Ectodermal cell (in vitro differentiated cells): Measurements from ENCODE around the gene MYH10.

ENCODE experiments used
- H3K27ac ChIP-seq: 2 replicates; pipeline ENCODE4 v1.7.0; 2013; ENCODE audit warnings: mild to moderate bottlenecking, low read depth, low read length; ENCODE audit not compliant: insufficient read depth, poor library complexity, severe bottlenecking
- H3K27me3 ChIP-seq: 2 replicates; pipeline ENCODE4 v1.7.0; 2013; ENCODE audit warnings: mild to moderate bottlenecking, low read length; ENCODE audit not compliant: insufficient read depth, control insufficient read depth, poor library complexity, severe bottlenecking
- H3K36me3 ChIP-seq: one replicate; pipeline ENCODE4 v1.7.0; 2013; ENCODE audit warnings: low read length; ENCODE audit not compliant: control insufficient read depth, insufficient read depth
- H3K4me1 ChIP-seq: one replicate; pipeline ENCODE4 v1.7.0; 2013; ENCODE audit warnings: low read length; ENCODE audit not compliant: control insufficient read depth, insufficient read depth
- H3K4me3 ChIP-seq: 2 replicates; pipeline ENCODE4 v1.7.0; 2013; ENCODE audit warnings: low read depth, low read length, control low read depth; ENCODE audit not compliant: insufficient read depth
- H3K9me3 ChIP-seq: 2 replicates; pipeline ENCODE4 v1.7.0; 2013; ENCODE audit warnings: mild to moderate bottlenecking, low read length, moderate library complexity; ENCODE audit not compliant: control insufficient read depth
- WGBS, 2 experiments: methylation state at CpG; one replicate each; pipeline ENCODE4 v1.1.7; 2013; ENCODE audit warnings: missing lambda C conversion rate in 2 of 2; 5-methylcytosine and 5-hydroxymethylcytosine counted together

The MYH10 gene

GRCh38 chr17:8611137-8611536 lies 19.4 kb downstream of the MYH10 start:
- WGBS, 2 experiments, result 90 to 97% methylated on average over 2 of the region's 2 CpGs
- Histone ChIP-seq H3K4me3 (no peak overlapping the region), H3K9me3 (no peaks in the 10 kb centered on the region), H3K36me3 (peaks cover 7% of the 10 kb centered on the region), H3K27ac (no peak overlapping the region), H3K27me3 (no peaks in the 10 kb centered on the region), H3K4me1 (peaks cover 10% of the 10 kb centered on the region)

GRCh38 chr17:8610558-8610957 lies 20.0 kb downstream of the MYH10 start:
- Histone ChIP-seq H3K4me3 (no peak overlapping the region), H3K9me3 (no peaks in the 10 kb centered on the region), H3K4me1 (peaks cover 10% of the 10 kb centered on the region), H3K36me3 (peaks cover 7% of the 10 kb centered on the region), H3K27ac (no peak overlapping the region), H3K27me3 (no peaks in the 10 kb centered on the region)
- 92 to 94% methylated on average over 2 of the region's 2 CpGs for WGBS, 2 experiments

GRCh38 chr17:8609910-8610309 lies 20.6 kb downstream of the MYH10 start:
- peaks cover 7% of the 10 kb centered on the region for H3K36me3 ChIP-seq

GRCh38 chr17:8608001-8608400 lies 22.5 kb downstream of the MYH10 start:
- H3K27me3 ChIP-seq, result no peaks in the 10 kb centered on the region
- H3K4me1 ChIP-seq, result peaks cover 10% of the 10 kb centered on the region
- no peak overlapping the region for H3K27ac ChIP-seq
- WGBS, 2 experiments, result 89 to 92% methylated on average over 8 of the region's 8 CpGs
- H3K4me3 ChIP-seq, result no peak overlapping the region
- peaks cover 12% of the 10 kb centered on the region for H3K36me3 ChIP-seq
- H3K9me3 ChIP-seq, result no peaks in the 10 kb centered on the region

More at GRCh38 chr17:8609910-8610309, 20.6 kb downstream of the MYH10 start:
- 93 to 94% methylated on average over 3 to 4 of the region's 4 CpGs for WGBS, 2 experiments
- Histone ChIP-seq H3K27me3 (no peaks in the 10 kb centered on the region), H3K4me3 (no peak overlapping the region), H3K9me3 (no peaks in the 10 kb centered on the region), H3K4me1 (peaks cover 10% of the 10 kb centered on the region), H3K27ac (no peak overlapping the region)

GRCh38 chr17:8606401-8606800 lies 24.1 kb downstream of the MYH10 start:
- H3K4me3 ChIP-seq, result no peak overlapping the region
- H3K9me3 ChIP-seq, result no peaks in the 10 kb centered on the region
- H3K4me1 ChIP-seq, result peaks cover 10% of the 10 kb centered on the region
- H3K27me3 ChIP-seq, result no peaks in the 10 kb centered on the region
- WGBS, 2 experiments, result 90 to 94% methylated on average over 3 of the region's 3 CpGs
- peaks cover 12% of the 10 kb centered on the region for H3K36me3 ChIP-seq
- peak overlapping the region; percentile 52 for H3K27ac ChIP-seq

GRCh38 chr17:8602679-8603078 lies 27.8 kb downstream of the MYH10 start:
- Histone ChIP-seq H3K4me1 (peaks cover 6% of the 10 kb centered on the region), H3K36me3 (peaks cover 22% of the 10 kb centered on the region), H3K27me3 (no peaks in the 10 kb centered on the region), H3K9me3 (no peaks in the 10 kb centered on the region), H3K4me3 (no peak overlapping the region), H3K27ac (no peak overlapping the region)

GRCh38 chr17:8599351-8600011 lies 31.0 kb downstream of the MYH10 start:
- no peaks in the 10 kb centered on the region for H3K9me3 ChIP-seq
- no peak overlapping the region for H3K4me3 ChIP-seq
- H3K4me1 ChIP-seq, result no peaks in the 10 kb centered on the region
- H3K36me3 ChIP-seq, result peaks cover 22% of the 10 kb centered on the region
- 100% methylated on average over 1 of the region's 1 CpG for WGBS, 2 experiments
- no peaks in the 10 kb centered on the region for H3K27me3 ChIP-seq
- H3K27ac ChIP-seq, result no peak overlapping the region

GRCh38 chr17:8598913-8599312 lies 31.6 kb downstream of the MYH10 start:
- Histone ChIP-seq H3K27ac (no peak overlapping the region), H3K4me1 (no peaks in the 10 kb centered on the region), H3K4me3 (no peak overlapping the region), H3K36me3 (peaks cover 22% of the 10 kb centered on the region), H3K27me3 (no peaks in the 10 kb centered on the region), H3K9me3 (no peaks in the 10 kb centered on the region)
- WGBS, 2 experiments, result 94 to 100% methylated on average over 1 of the region's 1 CpG

- 86 to 100% methylated on average over 1 of the region's 1 CpG for WGBS, 2 experiments
- no peaks in the 10 kb centered on the region for H3K9me3 ChIP-seq
- H3K27me3 ChIP-seq, result no peaks in the 10 kb centered on the region
- no peaks in the 10 kb centered on the region for H3K4me1 ChIP-seq
- no peak overlapping the region for H3K27ac ChIP-seq
- no peaks in the 10 kb centered on the region for H3K36me3 ChIP-seq
- no peak overlapping the region for H3K4me3 ChIP-seq
Observed at GRCh38 chr17:8593830-8594229, 36.7 kb downstream of the MYH10 start.

- 94 to 100% methylated on average over 1 to 2 of the region's 2 CpGs for WGBS, 2 experiments
- H3K4me1 ChIP-seq, result no peaks in the 10 kb centered on the region
- H3K27ac ChIP-seq, result no peak overlapping the region
- H3K27me3 ChIP-seq, result no peaks in the 10 kb centered on the region
- H3K4me3 ChIP-seq, result no peak overlapping the region
- no peaks in the 10 kb centered on the region for H3K36me3 ChIP-seq
- H3K9me3 ChIP-seq, result no peaks in the 10 kb centered on the region
Observed at GRCh38 chr17:8593276-8593675, 37.2 kb downstream of the MYH10 start.
